ENCODE data around the gene PXYLP1.

The PXYLP1 gene

DNA sequence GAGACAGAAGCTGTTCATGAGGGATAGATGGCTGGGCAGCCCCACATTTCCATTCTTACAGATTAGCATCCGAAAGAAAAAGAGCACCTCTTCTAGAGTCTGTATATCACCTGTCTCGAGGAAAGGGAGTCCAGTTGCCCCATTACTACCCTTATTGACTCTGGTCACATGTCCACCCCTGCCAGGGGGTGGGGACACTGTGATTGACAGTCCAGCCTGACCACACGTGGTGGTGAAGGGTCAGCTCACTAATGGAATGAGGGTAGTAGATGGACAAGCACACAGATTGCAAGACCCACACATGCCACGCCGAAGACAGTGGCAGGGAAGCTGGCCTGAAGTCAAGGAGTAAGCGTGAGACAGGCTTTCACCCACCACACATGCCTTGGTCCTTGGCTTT lies 45.8 kb downstream of the PXYLP1 start:
- peaks cover 100% of the 10 kb centered on the region for H3K36me3 ChIP-seq (ENCODE audit: insufficient read depth, low read length)
- peaks cover 29% of the 10 kb centered on the region for H3K4me1 ChIP-seq (ENCODE audit: insufficient read depth, low read length)
- DNase-seq (no peak), ATAC-seq (ENCODE audit: insufficient read depth, low read depth) (no peak)
- H3K79me2 ChIP-seq (ENCODE audit: insufficient read depth, low read length) = peaks cover 67% of the 10 kb centered on the region
- no peak overlapping the region for H3K4me2 ChIP-seq (ENCODE audit: insufficient read depth, low read length)
- H3K9me3 ChIP-seq (ENCODE audit: insufficient read depth, low read length, severe bottlenecking) = no peaks in the 10 kb centered on the region
- H3K27me3 ChIP-seq (ENCODE audit: insufficient read depth, low read length, poor library complexity) = no peaks in the 10 kb centered on the region
- H3K9ac ChIP-seq (ENCODE audit: low read depth, low read length) = no peak overlapping the region
- no peak overlapping the region for H3K4me3 ChIP-seq (ENCODE audit: low read depth in 1 of 2, low read length in 2 of 2)
- peaks cover 3% of the 10 kb centered on the region; the same call in 1 of the 2 replicates for H4K20me1 ChIP-seq (ENCODE audit: insufficient read depth, low read length)
- peak overlapping the region; percentile 67 for H3K27ac ChIP-seq (ENCODE audit: low read length)
- TF ChIP-seq EZH2 (IDR thresholded peaks at IDR 0.05; ENCODE audit: borderline replicate concordance, low read depth, low read length, severe bottlenecking) = no peak
- TF ChIP-seq, protein P1, sequence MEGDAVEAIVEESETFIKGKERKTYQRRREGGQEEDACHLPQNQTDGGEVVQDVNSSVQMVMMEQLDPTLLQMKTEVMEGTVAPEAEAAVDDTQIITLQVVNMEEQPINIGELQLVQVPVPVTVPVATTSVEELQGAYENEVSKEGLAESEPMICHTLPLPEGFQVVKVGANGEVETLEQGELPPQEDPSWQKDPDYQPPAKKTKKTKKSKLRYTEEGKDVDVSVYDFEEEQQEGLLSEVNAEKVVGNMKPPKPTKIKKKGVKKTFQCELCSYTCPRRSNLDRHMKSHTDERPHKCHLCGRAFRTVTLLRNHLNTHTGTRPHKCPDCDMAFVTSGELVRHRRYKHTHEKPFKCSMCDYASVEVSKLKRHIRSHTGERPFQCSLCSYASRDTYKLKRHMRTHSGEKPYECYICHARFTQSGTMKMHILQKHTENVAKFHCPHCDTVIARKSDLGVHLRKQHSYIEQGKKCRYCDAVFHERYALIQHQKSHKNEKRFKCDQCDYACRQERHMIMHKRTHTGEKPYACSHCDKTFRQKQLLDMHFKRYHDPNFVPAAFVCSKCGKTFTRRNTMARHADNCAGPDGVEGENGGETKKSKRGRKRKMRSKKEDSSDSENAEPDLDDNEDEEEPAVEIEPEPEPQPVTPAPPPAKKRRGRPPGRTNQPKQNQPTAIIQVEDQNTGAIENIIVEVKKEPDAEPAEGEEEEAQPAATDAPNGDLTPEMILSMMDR (IDR thresholded peaks at IDR 0.05; ENCODE audit: borderline replicate concordance, extremely low read depth, low read length, poor library complexity, severe bottlenecking) = no peak
- H2AFZ ChIP-seq (ENCODE audit: low read depth, low read length) = no peak overlapping the region

DNA sequence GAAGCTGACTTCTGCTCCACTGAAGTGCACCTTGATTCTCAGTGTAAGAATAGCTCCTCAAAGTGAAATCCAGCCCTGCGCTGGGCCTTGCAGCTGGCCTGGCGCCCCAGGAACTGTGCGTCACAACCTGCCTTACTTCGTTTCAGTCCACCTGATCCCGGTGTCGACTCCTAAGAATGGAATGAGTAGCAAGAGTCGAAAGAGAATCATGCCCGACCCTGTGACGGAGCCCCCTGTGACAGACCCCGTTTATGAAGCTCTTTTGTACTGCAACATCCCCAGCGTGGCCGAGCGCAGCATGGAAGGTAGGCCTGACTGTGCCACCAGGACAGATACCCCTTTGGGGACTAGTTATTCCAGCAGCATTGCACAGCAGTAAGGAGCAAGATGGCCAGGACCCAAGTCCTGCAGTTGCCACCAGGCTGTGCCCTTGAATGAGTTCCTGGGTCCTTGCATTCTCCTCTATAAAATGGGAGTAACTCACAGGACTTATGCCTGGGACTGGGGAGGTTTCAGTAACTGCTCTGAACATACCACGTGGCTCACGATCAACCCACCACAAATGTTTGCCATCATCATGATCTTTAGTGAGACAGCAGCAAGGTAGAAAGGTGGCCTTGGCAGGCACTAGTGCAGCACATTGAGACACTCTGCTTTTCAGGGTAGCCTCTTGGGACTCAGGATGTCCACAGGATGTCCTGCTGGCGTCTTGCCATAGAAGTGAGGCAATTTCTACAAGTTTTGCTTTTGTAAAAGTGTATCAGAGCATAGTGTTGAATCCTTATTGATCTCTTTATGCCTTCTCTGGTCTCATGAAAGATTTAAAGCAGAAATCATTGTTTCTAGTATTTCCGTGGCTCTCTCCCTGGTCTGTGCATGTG lies 46.8 kb downstream of the PXYLP1 start:
- H3K4me2 ChIP-seq (ENCODE audit: insufficient read depth, low read length) = no peak overlapping the region
- no peak overlapping the region for H3K9ac ChIP-seq (ENCODE audit: low read depth, low read length)
- DNase-seq (no peak), ATAC-seq (ENCODE audit: insufficient read depth, low read depth) (no peak)
- no peaks in the 10 kb centered on the region for H3K9me3 ChIP-seq (ENCODE audit: insufficient read depth, low read length, severe bottlenecking)
- no peak overlapping the region for H3K4me3 ChIP-seq (ENCODE audit: low read depth in 1 of 2, low read length in 2 of 2)
- H3K4me1 ChIP-seq (ENCODE audit: insufficient read depth, low read length) = peaks cover 19% of the 10 kb centered on the region
- peaks cover 3% of the 10 kb centered on the region; the same call in 1 of the 2 replicates for H4K20me1 ChIP-seq (ENCODE audit: insufficient read depth, low read length)
- H3K27me3 ChIP-seq (ENCODE audit: insufficient read depth, low read length, poor library complexity) = no peaks in the 10 kb centered on the region
- TF ChIP-seq, protein P1 (IDR thresholded peaks at IDR 0.05; ENCODE audit: borderline replicate concordance, extremely low read depth, low read length, poor library complexity, severe bottlenecking) = no peak
- TF ChIP-seq EZH2 (IDR thresholded peaks at IDR 0.05; ENCODE audit: borderline replicate concordance, low read depth, low read length, severe bottlenecking) = no peak
- H3K79me2 ChIP-seq (ENCODE audit: insufficient read depth, low read length) = peaks cover 60% of the 10 kb centered on the region
- peaks cover 97% of the 10 kb centered on the region for H3K36me3 ChIP-seq (ENCODE audit: insufficient read depth, low read length)
- peak overlapping the region; percentile 67 for H3K27ac ChIP-seq (ENCODE audit: low read length)
- no peak overlapping the region for H2AFZ ChIP-seq (ENCODE audit: low read depth, low read length)

DNA sequence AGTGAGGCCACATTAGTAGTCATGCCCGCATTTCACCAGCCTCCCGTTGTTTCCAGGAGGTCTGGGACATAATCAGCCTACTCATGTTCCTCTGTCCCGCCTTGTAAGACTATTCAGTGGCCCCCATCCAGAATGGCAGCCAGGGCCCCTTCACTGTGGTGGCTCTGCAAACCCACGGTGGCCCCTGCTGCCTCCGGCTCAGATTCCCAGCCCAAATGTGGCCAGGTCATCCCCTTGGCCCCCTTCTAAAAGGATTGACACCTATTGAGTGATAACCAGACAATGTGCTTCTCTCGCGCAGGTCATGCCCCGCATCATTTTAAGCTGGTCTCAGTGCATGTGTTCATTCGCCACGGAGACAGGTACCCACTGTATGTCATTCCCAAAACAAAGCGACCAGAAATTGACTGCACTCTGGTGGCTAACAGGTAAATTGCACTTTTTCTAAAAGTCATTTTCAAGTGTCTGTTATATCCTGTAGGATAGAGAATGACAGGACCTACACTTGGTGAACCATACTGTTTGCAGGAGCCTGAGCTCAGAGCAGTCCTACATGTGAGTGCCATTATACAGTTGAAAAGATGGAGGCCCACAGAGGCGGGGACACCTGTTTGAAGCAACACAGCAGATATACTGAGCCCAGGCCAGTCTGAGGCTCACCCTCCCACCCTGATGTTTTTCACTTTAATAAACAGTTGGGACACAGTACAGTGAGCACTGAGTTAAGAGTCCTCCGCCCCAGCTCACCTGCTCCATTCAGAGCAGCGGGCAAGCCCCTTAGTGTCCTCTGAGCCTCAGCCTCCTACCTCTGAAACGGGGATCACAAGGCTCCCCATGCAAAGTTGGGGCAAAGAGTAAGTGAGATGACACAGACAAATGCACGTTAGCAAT lies 47.7 kb downstream of the PXYLP1 start:
- no peak overlapping the region for H3K4me2 ChIP-seq (ENCODE audit: insufficient read depth, low read length)
- H2AFZ ChIP-seq (ENCODE audit: low read depth, low read length) = no peak overlapping the region
- no peak for DNase-seq
- ATAC-seq (ENCODE audit: insufficient read depth, low read depth) = peak; percentile 65
- H4K20me1 ChIP-seq (ENCODE audit: insufficient read depth, low read length) = peaks cover 3% of the 10 kb centered on the region; the same call in 1 of the 2 replicates
- no peaks in the 10 kb centered on the region for H3K27me3 ChIP-seq (ENCODE audit: insufficient read depth, low read length, poor library complexity)
- H3K9ac ChIP-seq (ENCODE audit: low read depth, low read length) = no peak overlapping the region
- TF ChIP-seq EZH2 (IDR thresholded peaks at IDR 0.05; ENCODE audit: borderline replicate concordance, low read depth, low read length, severe bottlenecking) = no peak
- TF ChIP-seq, protein P1 (IDR thresholded peaks at IDR 0.05; ENCODE audit: borderline replicate concordance, extremely low read depth, low read length, poor library complexity, severe bottlenecking) = peak; percentile 77
- no peaks in the 10 kb centered on the region for H3K9me3 ChIP-seq (ENCODE audit: insufficient read depth, low read length, severe bottlenecking)
- H3K27ac ChIP-seq (ENCODE audit: low read length) = peak overlapping the region; percentile 67
- H3K4me3 ChIP-seq (ENCODE audit: low read depth in 1 of 2, low read length in 2 of 2) = no peak overlapping the region
- H3K36me3 ChIP-seq (ENCODE audit: insufficient read depth, low read length) = peaks cover 97% of the 10 kb centered on the region
- peaks cover 54% of the 10 kb centered on the region for H3K79me2 ChIP-seq (ENCODE audit: insufficient read depth, low read length)
- peaks cover 10% of the 10 kb centered on the region for H3K4me1 ChIP-seq (ENCODE audit: insufficient read depth, low read length)

Measured in DND-41 (cell line).